Panc1 (cell line): ENCODE data around the gene NR2F1. TPM values are rescaled to one million over a fixed set of nuclear protein-coding genes. Genes with fewer than 3 reads are reported as not detected.

Experiments used
- ATAC-seq: fragments of 200-7000 bp; cut with Tn5 transposase; 2 replicates; pipeline ENCODE4 v1.9.1; 2020; ENCODE audit warnings: mild to moderate bottlenecking, moderate library complexity
- BruUV-seq: library from RNA; stranded (reverse); fragments of 400-500 nt; replicated peaks from 2 replicates; lab custom pipeline; 2021; lab: Mats Ljungman, UMichigan
- CTCF ChIA-PET: fragments of 300-600 bp; sonication (Branson Sonifier 250); formaldehyde crosslinking; loops from one replicate; lab custom pipeline; 2022; ENCODE audit warnings: antibody characterized with exemption; lab: Charles Lee
- POLR2A ChIA-PET: fragments of 300-600 bp; sonication (Branson Sonifier 250); formaldehyde crosslinking; loops from one replicate; lab custom pipeline; 2022; ENCODE audit warnings: antibody characterized with exemption; lab: Charles Lee
- DNase-seq: peaks from one replicate; pipeline ENCODE4 v3.0.0-alpha.2; 2010; ENCODE audit warnings: low read depth, low spot score
- H3K27ac ChIP-seq: 2 replicates; pipeline ENCODE4 v1.5.1; 2011; ENCODE audit warnings: mild to moderate bottlenecking, low read length, inconsistent platforms
- H3K27me3 ChIP-seq: fragments of 200-500 bp; sonication (Bioruptor generic); 2 replicates; pipeline ENCODE4 v1.6.0; 2014; ENCODE audit warnings: low read length, inconsistent platforms; ENCODE audit not compliant: control insufficient read depth, insufficient read depth
- H3K36me3 ChIP-seq: fragments of 200-500 bp; sonication (Bioruptor generic); 2 replicates; pipeline ENCODE4 v1.5.1; 2014; ENCODE audit warnings: inconsistent platforms, mild to moderate bottlenecking, low read length, moderate library complexity; ENCODE audit not compliant: control insufficient read depth, insufficient read depth
- H3K4me1 ChIP-seq: 2 replicates; pipeline ENCODE4 v1.5.1; 2011; ENCODE audit warnings: inconsistent platforms, mild to moderate bottlenecking, low read length, moderate library complexity; ENCODE audit not compliant: control insufficient read depth, insufficient read depth
- H3K4me3 ChIP-seq, 2 experiments: 2 replicates each; pipeline ENCODE4 v1.5.1; 2011 to 2012; ENCODE audit warnings: low read depth in 2 of 2, low read length in 2 of 2, mild to moderate bottlenecking in 2 of 2, inconsistent platforms in 1 of 2, moderate library complexity in 1 of 2
- H3K9me3 ChIP-seq: fragments of 200-500 bp; sonication (Bioruptor generic); 2 replicates; pipeline ENCODE4 v1.5.1; 2014; ENCODE audit warnings: low read depth, mild to moderate bottlenecking, inconsistent platforms, low read length, moderate library complexity; ENCODE audit not compliant: control insufficient read depth, insufficient read depth
- CTCF ChIP-seq: fragments of 450-650 bp; IDR thresholded peaks from 2 replicates; pipeline ENCODE4 v1.5.1; 2017; ENCODE audit warnings: mild to moderate bottlenecking
- POLR2AphosphoS5 ChIP-seq: IDR thresholded peaks from 2 replicates; pipeline ENCODE4 v1.6.1; 2012; ENCODE audit warnings: mild to moderate bottlenecking, low read depth, low read length, moderate library complexity
- REST ChIP-seq, 2 experiments: IDR thresholded peaks; 2 replicates each; pipeline ENCODE4 v1.6.1; 2011 to 2012; ENCODE audit warnings: low read depth in 2 of 2, control low read depth in 1 of 2, low read length in 1 of 2, mild to moderate bottlenecking in 1 of 2, moderate library complexity in 1 of 2; ENCODE audit not compliant: insufficient read depth in 1 of 2
- SIN3A ChIP-seq: IDR thresholded peaks from 2 replicates; pipeline ENCODE4 v1.6.1; 2012; ENCODE audit warnings: low read depth, mild to moderate bottlenecking, low read length, moderate library complexity, borderline replicate concordance; ENCODE audit not compliant: insufficient read depth
- TCF7L2 ChIP-seq: IDR thresholded peaks from 2 replicates; pipeline ENCODE4 v1.6.1; 2011; ENCODE audit warnings: mild to moderate bottlenecking, low read depth, low read length, inconsistent platforms
- in situ Hi-C: cut with HindIII; loops from 2 replicates; pipeline ENCODE4 v1.10.0; 2016; ENCODE audit warnings: low sequenced_read_pairs, low pct_unique_long_range_greater_than_20kb
- intact Hi-C: fragments of 100-400 bp; cut with micrococcal nuclease; formaldehyde crosslinking; loops from one replicate; pipeline ENCODE4 v1.10.0; 2022; ENCODE audit not compliant: unreplicated experiment
- total RNA-seq: library from RNA; stranded (reverse); gene quantifications from one replicate; pipeline ENCODE4 v1.2.1, GENCODE V29; 2021; ENCODE audit not compliant: unreplicated experiment

Gene NR2F1
- total RNA-seq, 1 experiment from 2014 or later = 49.5 TPM

- POLR2A ChIA-PET = interaction anchor here (0.5 to 0.7 kb wide), 4 partner anchors 21 to 590 kb away, joined by 3 to 8 read pairs (median 8); no protein-coding TSS in a partner anchor
- Histone ChIP-seq H3K4me3 (peak overlapping the region; percentile 71 to 86), H3K4me1 (peaks cover 11% of the 10 kb centered on the region), H3K27me3 (no peaks in the 10 kb centered on the region), H3K27ac (peak overlapping the region; percentile 92), H3K9me3 (no peaks in the 10 kb centered on the region), H3K36me3 (peaks cover 3% of the 10 kb centered on the region)
- CTCF ChIA-PET = interaction anchor here (0.9 to 1.3 kb wide), 2 partner anchors 215 to 308 kb away, joined by 3 to 4 read pairs; no protein-coding TSS in a partner anchor
- TSS peak; percentile 44 for BruUV-seq
- TF ChIP-seq SIN3A = no peak
- no peak for TF ChIP-seq REST (IDR thresholded peaks at IDR 0.05; ENCODE audit: insufficient read depth in 1 of 2, low read depth in 2 of 2, low read length in 1 of 2)
- no peak for TF ChIP-seq TCF7L2
- TF ChIP-seq CTCF = no peak
- TF ChIP-seq POLR2AphosphoS5 = no peak
- in situ Hi-C loops = no loop called here
- no peak for DNase-seq
- ATAC-seq = no peak
- intact Hi-C loops = loop anchor here (10.0 kb wide), 1 partner anchor 1942 kb away; no protein-coding TSS in a partner anchor
These were observed 3.9 kb downstream of the NR2F1 start for GRCh38 chr5:93586736-93587596.

GRCh38 chr5:93587597-93588351, 4.8 kb downstream of the NR2F1 start:
- intact Hi-C loops = loop anchor here (10.0 kb wide), 1 partner anchor 1943 kb away; no protein-coding TSS in a partner anchor
- no peak for TF ChIP-seq SIN3A
- no peak for TF ChIP-seq CTCF
- TF ChIP-seq REST (IDR thresholded peaks at IDR 0.05; ENCODE audit: insufficient read depth in 1 of 2, low read depth in 2 of 2, low read length in 1 of 2) = no peak
- no peak for TF ChIP-seq TCF7L2
- TF ChIP-seq POLR2AphosphoS5 = no peak
- POLR2A ChIA-PET = no interaction called here
- no peaks in the 10 kb centered on the region for H3K9me3 ChIP-seq
- CTCF ChIA-PET = interaction anchor here (0.9 kb wide), 1 partner anchor 214 kb away, joined by 4 read pairs; no protein-coding TSS in a partner anchor
- DNase-seq = no peak
- peak overlapping the region; percentile 71 to 86; a peak in 3 of 4 replicates for H3K4me3 ChIP-seq
- H3K4me1 ChIP-seq = peaks cover 11% of the 10 kb centered on the region
- in situ Hi-C loops = no loop called here
- no peaks in the 10 kb centered on the region for H3K27me3 ChIP-seq
- peaks cover 3% of the 10 kb centered on the region for H3K36me3 ChIP-seq
- no TSS peak for BruUV-seq
- H3K27ac ChIP-seq = peak overlapping the region; percentile 92; the same call in 1 of the 2 replicates
- no peak for ATAC-seq
